Stimulated activated effector memory CD8-positive, alpha-beta T cell treated with anti-CD3 and anti-CD28 coated beads, Interleukin-12 subunit alpha, Interleukin-12 subunit beta, amount 100 ng/mL, for 72 hours (primary cell): ENCODE measurements around the gene TAGAP.
"Not testable (repeated sequence)": the region's sequence is repeated elsewhere in the genome, so short reads cannot be mapped to it uniquely, and the experiment has no call there.

ENCODE experiments used
- ATAC-seq: fragments of 150-1000 bp; cut with Tn5 transposase; 2 replicates; pipeline ENCODE4 v1.10.0; 2021
- DNase-seq, 2 donors: peaks; one replicate each; pipeline ENCODE4 v3.0.0; 2021 to 2022; ENCODE audit warnings: low spot score in 2 of 2
- H3K27ac Mint-ChIP-seq: one replicate; pipeline ENCODE4 v1.8.0; 2022; ENCODE audit warnings: mild to moderate bottlenecking, mixed read lengths
- H3K36me3 Mint-ChIP-seq: one replicate; pipeline ENCODE4 v1.8.0; 2022; ENCODE audit warnings: mild to moderate bottlenecking, mixed read lengths
- H3K4me1 Mint-ChIP-seq: one replicate; pipeline ENCODE4 v1.8.0; 2022; ENCODE audit warnings: mixed read lengths
- H3K4me3 Mint-ChIP-seq: one replicate; pipeline ENCODE4 v1.8.0; 2022; ENCODE audit warnings: mild to moderate bottlenecking, mixed read lengths
- H3K9me3 Mint-ChIP-seq: one replicate; pipeline ENCODE4 v1.8.0; 2022; ENCODE audit warnings: mixed read lengths

TAGAP gene

DNA sequence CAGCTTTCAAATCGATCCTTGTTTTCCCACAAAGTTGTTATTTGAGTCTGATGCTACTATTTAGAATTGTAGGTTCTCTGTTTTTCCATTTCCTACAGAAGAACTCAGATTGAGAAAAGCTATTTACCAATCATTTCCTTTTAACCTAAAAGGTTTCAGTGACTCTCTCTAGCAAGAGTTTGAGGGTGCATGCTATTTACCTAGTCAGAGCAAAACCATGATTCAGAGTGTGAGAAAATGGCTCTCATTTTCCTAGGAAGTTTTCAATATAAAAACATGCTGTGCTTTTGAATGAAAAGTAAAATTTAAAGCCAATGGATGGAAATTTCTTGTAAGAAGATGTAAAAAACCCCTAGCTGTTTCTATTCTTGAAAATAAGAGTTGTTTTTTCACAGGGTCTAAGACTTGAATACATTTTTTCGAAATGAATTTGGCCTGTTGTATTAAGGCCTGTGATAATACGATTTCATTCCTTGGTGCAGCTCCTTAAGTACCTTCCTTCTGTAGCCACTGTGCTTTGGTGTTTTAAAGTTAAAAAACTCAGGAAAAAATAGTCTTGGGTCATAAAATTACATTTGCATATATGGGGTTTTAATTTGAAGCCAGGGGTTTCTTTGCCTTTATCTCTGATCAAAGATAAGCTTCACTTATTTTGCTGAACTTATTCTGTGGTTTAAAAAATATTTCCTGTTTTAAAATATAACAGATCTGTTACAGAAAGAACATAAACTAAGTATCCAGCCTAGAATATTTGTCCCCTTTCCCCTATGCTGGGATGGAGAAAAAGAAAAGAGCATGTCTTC is 26.8 kb downstream of the TAGAP start:
- H3K27ac Mint-ChIP-seq: peak overlapping the region; percentile 1
- ATAC-seq (peak; percentile 98), DNase-seq (no peak)
- H3K9me3 Mint-ChIP-seq: peaks cover 6% of the 10 kb centered on the region
- peak overlapping the region; percentile 19 for H3K4me3 Mint-ChIP-seq
- peaks cover 23% of the 10 kb centered on the region for H3K4me1 Mint-ChIP-seq
- H3K36me3 Mint-ChIP-seq: no peaks in the 10 kb centered on the region

- H3K4me3 Mint-ChIP-seq: no peak overlapping the region
- no peak overlapping the region for H3K27ac Mint-ChIP-seq
- DNase-seq (no peak), ATAC-seq (no peak)
- peaks cover 38% of the 10 kb centered on the region for H3K4me1 Mint-ChIP-seq
- no peaks in the 10 kb centered on the region for H3K36me3 Mint-ChIP-seq
- no peaks in the 10 kb centered on the region for H3K9me3 Mint-ChIP-seq
Measured at GRCh38 chr6:159014406-159014805, 30.4 kb downstream of the TAGAP start.

- Mint-ChIP-seq H3K27ac (no peak overlapping the region), H3K36me3 (no peaks in the 10 kb centered on the region), H3K4me1 (peaks cover 26% of the 10 kb centered on the region), H3K9me3 (no peaks in the 10 kb centered on the region), H3K4me3 (no peak overlapping the region)
- no peak for ATAC-seq
- no peak for DNase-seq
Measured at GRCh38 chr6:159013229-159013628, 31.6 kb downstream of the TAGAP start.

DNA sequence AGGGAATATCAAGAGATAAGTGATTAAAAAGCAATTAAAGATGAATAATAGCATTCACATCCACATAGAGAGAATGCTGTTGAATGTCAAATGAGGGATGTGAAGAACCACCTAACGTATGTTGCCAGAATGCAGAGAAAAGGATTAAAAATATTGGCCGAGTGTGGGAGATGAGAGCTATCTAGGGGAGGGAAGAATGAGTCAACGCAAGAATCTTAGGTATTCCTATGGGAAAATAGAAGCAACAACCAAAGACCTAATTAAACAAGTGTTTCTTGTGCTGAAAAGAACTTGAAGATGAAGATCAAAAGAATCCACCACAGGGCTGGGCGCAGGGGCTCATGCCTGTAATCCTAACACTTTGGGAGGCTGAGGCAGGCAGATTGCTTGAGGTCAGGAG is 32.6 kb downstream of the TAGAP start:
- Mint-ChIP-seq H3K27ac (no peak overlapping the region), H3K4me3 (no peak overlapping the region), H3K9me3 (no peaks in the 10 kb centered on the region), H3K4me1 (peaks cover 20% of the 10 kb centered on the region), H3K36me3 (no peaks in the 10 kb centered on the region)
- DNase-seq (no peak), ATAC-seq (no peak)

DNA sequence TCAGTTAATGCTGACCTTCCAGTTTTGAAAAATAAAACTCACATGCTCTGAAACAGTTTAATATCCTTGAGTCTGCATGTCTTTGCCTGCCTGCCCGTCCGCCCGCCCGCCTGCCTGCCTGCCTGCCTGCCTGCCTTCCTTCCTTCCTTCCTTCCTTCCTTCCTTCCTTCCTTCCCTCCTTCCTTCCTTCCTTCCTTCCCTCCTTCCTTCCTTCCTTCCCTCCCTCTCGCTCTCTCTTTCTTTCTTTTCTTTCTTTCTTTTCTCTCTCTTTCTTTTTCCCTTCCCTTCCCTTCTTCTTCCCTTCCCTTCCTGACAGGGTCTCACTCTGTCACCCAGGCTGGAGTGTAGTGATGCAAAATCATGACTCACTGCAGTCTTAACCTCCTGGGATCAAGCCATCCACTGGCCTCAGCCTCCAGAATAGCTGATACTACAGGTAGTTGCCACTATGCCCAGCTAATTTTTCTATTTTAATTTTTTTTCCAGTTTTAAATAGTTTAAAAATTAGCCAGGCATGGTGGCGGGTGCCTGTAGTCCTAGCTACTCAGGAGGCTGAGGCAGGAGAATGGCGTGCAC is 34.7 kb downstream of the TAGAP start:
- Mint-ChIP-seq H3K4me3 (peak overlapping the region; percentile 39), H3K4me1 (peaks cover 20% of the 10 kb centered on the region)
- not testable (repeated sequence) for H3K27ac Mint-ChIP-seq, DNase-seq, H3K36me3 Mint-ChIP-seq, H3K9me3 Mint-ChIP-seq, ATAC-seq

DNA sequence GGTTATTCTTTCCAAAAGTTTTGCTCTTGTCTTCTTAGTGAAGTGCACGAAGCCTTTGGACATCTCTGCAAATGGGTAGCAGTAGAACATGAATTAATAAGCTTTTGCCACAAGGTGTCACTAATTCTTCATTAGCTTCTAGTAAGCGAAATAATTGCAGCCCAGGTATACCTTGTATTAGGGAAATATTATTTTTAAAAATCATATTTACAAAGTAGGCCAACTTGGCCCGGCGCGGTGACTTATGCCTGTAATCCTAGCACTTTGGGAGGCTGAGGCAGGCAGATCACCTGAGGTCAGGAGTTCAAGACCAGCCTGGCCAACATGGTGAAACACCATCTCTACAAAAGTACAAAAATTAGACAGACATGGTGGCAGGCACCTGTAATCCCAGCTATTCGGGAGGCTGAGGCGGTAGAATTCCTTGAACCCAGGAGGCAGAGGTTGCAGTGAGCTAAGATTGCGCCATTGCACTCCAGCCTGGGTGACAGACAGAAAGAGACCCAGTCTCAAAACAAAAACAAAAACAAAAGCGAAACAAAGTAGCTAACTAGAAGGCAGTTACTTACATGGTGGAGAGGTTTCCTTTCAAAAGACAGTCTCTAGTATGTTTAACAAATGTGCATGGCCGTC is 36.0 kb downstream of the TAGAP start:
- no peaks in the 10 kb centered on the region for H3K36me3 Mint-ChIP-seq
- no peak overlapping the region for H3K27ac Mint-ChIP-seq
- no peaks in the 10 kb centered on the region for H3K9me3 Mint-ChIP-seq
- peak; percentile 73 for ATAC-seq
- H3K4me3 Mint-ChIP-seq: peak overlapping the region; percentile 60
- peaks cover 27% of the 10 kb centered on the region for H3K4me1 Mint-ChIP-seq
- DNase-seq: peak in 1 of 2 donors; percentile 65

DNA sequence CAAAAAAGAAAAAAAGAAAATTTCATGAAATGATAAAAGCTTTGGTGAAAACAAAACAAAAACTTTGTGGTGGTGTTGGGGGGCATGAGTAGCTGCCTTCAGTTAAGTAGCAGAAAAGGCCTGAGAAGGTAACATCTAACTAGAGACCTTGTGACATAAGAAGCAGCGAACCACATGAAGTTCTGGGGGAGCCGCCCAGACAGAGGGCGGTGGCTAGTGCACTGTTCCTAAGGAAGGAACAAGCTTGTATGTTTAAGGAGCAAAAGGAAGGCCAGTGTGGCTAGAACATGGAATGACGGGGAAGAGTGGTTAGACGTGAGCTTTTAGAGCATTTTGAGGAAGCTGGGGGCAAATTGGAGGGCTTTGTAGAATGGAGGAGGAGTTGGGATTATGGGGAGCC is 37.3 kb downstream of the TAGAP start:
- Mint-ChIP-seq H3K27ac (no peak overlapping the region), H3K4me1 (peaks cover 31% of the 10 kb centered on the region), H3K36me3 (no peaks in the 10 kb centered on the region), H3K9me3 (no peaks in the 10 kb centered on the region), H3K4me3 (no peak overlapping the region)
- DNase-seq (no peak), ATAC-seq (no peak)

- no peak for ATAC-seq
- Mint-ChIP-seq H3K27ac (no peak overlapping the region), H3K36me3 (no peaks in the 10 kb centered on the region), H3K9me3 (no peaks in the 10 kb centered on the region), H3K4me1 (peaks cover 30% of the 10 kb centered on the region), H3K4me3 (no peak overlapping the region)
- DNase-seq: no peak
Measured at GRCh38 chr6:159005436-159005835, 39.4 kb downstream of the TAGAP start.

DNA sequence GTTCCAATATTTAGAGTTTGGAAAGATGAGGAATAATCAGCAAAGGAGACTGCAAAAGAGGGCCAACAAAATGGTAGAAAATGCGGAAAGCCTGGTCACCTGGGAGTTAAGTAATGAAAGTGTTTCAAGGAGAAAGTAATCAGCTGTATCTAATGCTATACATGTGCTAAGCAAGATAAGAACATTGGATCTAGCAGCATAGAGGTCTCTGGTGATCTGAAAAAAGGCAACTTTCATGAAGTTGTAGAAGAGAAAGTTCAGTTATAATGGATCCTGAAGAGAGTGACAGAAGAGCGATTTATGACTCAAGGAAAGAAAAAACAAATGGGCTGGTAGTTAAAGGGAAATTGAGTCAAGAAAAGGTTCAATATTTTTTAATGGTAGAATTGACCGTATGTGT is 40.2 kb downstream of the TAGAP start:
- no peak for DNase-seq
- Mint-ChIP-seq H3K27ac (no peak overlapping the region), H3K4me1 (peaks cover 26% of the 10 kb centered on the region), H3K9me3 (no peaks in the 10 kb centered on the region), H3K4me3 (no peak overlapping the region), H3K36me3 (peaks cover 7% of the 10 kb centered on the region)
- ATAC-seq: no peak

- H3K27ac Mint-ChIP-seq: peak overlapping the region; percentile 8
- no peak overlapping the region for H3K4me3 Mint-ChIP-seq
Measured at GRCh38 chr6:159002432-159003155, 42.2 kb downstream of the TAGAP start.

DNA sequence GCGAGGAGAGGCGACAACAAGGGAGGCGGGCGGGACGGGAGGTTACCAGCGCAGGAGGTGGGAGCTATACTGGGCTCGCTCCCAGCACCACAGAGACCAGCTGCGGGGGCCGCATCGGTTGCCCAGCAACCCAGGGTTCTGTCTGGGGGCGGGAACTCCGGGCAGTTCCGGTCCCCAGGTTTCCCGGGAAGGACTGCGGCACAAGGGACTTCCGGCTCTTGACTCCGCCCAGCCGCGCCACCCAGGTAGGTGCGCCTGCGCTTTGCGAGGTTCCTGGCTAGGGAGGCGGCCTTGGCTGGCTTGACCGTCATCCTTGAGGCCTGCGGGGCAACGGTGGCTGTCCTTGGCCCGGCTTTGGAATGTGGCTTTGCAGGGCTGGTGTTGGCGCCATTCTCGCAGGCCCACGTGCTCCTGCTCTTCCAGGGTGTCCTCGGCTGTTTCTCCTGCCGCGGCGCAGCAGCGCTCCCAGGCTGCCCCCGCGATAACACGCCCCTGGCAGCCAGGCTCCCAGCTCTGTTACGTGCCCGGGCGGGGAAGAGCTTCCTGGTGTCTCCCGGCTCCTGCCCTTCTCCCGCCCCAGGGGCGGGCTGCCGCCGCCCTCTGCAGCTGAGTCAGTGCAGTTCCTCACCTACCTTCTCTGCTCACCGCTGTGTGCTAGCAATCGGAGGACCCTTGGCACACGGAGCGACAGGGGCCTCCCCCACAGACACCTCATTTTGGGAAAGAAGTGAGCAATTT is 45.0 kb downstream of the TAGAP start, which contains the start of gene RSPH3:
RSPH3 (minus strand) TSS at position 537 of the 738 bp plus-strand sequence. CDS start 652 bp downstream, outside the sequence.
- ATAC-seq (peak; percentile 89), DNase-seq (peak; percentile 86 to 97)
- peaks cover 52% of the 10 kb centered on the region for H3K4me1 Mint-ChIP-seq
- no peaks in the 10 kb centered on the region for H3K9me3 Mint-ChIP-seq
- peak within 1 kb of the TSS; percentile 99 for H3K4me3 Mint-ChIP-seq
- peak within 1 kb of the TSS; percentile 95 for H3K27ac Mint-ChIP-seq
- H3K36me3 Mint-ChIP-seq: peaks cover 19% of the 10 kb centered on the region

More at GRCh38 chr6:159002432-159003155, 42.2 kb downstream of the TAGAP start:
- no peak for ATAC-seq
- no peaks in the 10 kb centered on the region for H3K9me3 Mint-ChIP-seq
- H3K4me1 Mint-ChIP-seq: peaks cover 34% of the 10 kb centered on the region
- peaks cover 12% of the 10 kb centered on the region for H3K36me3 Mint-ChIP-seq
- no peak for DNase-seq

DNA sequence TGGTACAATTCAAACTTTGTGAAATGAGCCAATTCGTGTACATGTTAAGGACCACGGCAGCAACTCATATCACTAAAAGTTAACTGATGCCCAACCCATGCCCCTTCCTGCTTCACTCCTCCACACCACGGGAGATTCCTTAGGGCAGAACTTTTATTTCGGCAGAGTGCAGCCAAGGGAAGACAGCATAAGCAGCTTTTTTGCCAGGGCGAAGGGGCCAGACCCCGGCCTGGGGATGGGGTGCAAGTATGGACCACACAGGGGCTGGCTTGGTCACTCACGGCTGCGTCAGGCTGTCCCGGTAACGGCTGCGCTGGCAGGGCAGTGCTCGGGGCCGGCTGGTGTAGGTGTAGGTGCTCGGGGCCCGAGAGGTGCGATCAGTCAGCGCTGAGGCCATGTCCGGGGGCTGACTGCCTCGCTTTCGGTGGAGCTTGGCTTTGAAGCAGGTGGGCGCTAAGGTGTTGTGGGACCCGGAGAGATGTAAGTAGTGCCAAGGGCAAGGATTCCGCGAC is 45.6 kb downstream of the TAGAP start:
- Mint-ChIP-seq H3K27ac (peak overlapping the region; percentile 95), H3K9me3 (no peaks in the 10 kb centered on the region), H3K4me1 (peaks cover 50% of the 10 kb centered on the region), H3K4me3 (peak overlapping the region; percentile 99), H3K36me3 (peaks cover 19% of the 10 kb centered on the region)
- no peak for DNase-seq
- peak; percentile 67 for ATAC-seq

GRCh38 chr6:158996856-158997255 is 47.9 kb downstream of the TAGAP start:
- Mint-ChIP-seq H3K27ac (no peak overlapping the region), H3K4me3 (no peak overlapping the region), H3K36me3 (peaks cover 25% of the 10 kb centered on the region), H3K9me3 (no peaks in the 10 kb centered on the region), H3K4me1 (peaks cover 52% of the 10 kb centered on the region)
- ATAC-seq (no peak), DNase-seq (no peak)

- Mint-ChIP-seq H3K4me1 (peaks cover 46% of the 10 kb centered on the region), H3K27ac (peak overlapping the region; percentile 32), H3K4me3 (peak overlapping the region; percentile 13), H3K36me3 (peaks cover 21% of the 10 kb centered on the region), H3K9me3 (no peaks in the 10 kb centered on the region)
- DNase-seq (peak in 1 of 2 donors; percentile 41), ATAC-seq (no peak)
Measured at GRCh38 chr6:158993639-158994038, 51.2 kb downstream of the TAGAP start.
